ENCODE data around the gene ZNF598.

- TF ChIP-seq TCF4 (CRISPR knock-in tag; IDR thresholded peaks at IDR 0.05; ENCODE audit: borderline replicate concordance) = no peak
- no peak for TF ChIP-seq PPARA (CRISPR knock-in tag; IDR thresholded peaks at IDR 0.05; ENCODE audit: borderline replicate concordance)
- no peak for TF ChIP-seq PATZ1 (CRISPR knock-in tag; IDR thresholded peaks at IDR 0.05; ENCODE audit: borderline replicate concordance)
- TF ChIP-seq ZFP30 (CRISPR knock-in tag; IDR thresholded peaks at IDR 0.05) = no peak
- TF ChIP-seq ISL1 (CRISPR knock-in tag; IDR thresholded peaks at IDR 0.05) = no peak
- TF ChIP-seq CSDC2 (CRISPR knock-in tag; IDR thresholded peaks at IDR 0.05) = no peak
- no peak for TF ChIP-seq POU6F1 (CRISPR knock-in tag; IDR thresholded peaks at IDR 0.05; ENCODE audit: borderline replicate concordance, low read depth)
- TF ChIP-seq CSRNP3 (CRISPR knock-in tag; IDR thresholded peaks at IDR 0.05) = no peak
- TF ChIP-seq ZNF565 (CRISPR knock-in tag; conservative IDR thresholded peaks at IDR 0.05; ENCODE audit: low read depth) = no peak
- TF ChIP-seq BACH2 (CRISPR knock-in tag; IDR thresholded peaks at IDR 0.05; ENCODE audit: borderline replicate concordance) = no peak
Observed at GRCh38 chr16:1999866-2000514, 9.6 kb downstream of the ZNF598 start.
